Glomerular visceral epithelial cell (primary cell): ENCODE results near the gene SALL2.
"Not testable (repeated sequence)": the region's sequence is repeated elsewhere in the genome, so short reads cannot be mapped to it uniquely, and the experiment has no call there.

ENCODE experiments used
- DNase-seq: peaks from one replicate; pipeline ENCODE4 v3.0.0-alpha.2; 2016; ENCODE audit errors: extremely low spot score

The SALL2 gene

DNA sequence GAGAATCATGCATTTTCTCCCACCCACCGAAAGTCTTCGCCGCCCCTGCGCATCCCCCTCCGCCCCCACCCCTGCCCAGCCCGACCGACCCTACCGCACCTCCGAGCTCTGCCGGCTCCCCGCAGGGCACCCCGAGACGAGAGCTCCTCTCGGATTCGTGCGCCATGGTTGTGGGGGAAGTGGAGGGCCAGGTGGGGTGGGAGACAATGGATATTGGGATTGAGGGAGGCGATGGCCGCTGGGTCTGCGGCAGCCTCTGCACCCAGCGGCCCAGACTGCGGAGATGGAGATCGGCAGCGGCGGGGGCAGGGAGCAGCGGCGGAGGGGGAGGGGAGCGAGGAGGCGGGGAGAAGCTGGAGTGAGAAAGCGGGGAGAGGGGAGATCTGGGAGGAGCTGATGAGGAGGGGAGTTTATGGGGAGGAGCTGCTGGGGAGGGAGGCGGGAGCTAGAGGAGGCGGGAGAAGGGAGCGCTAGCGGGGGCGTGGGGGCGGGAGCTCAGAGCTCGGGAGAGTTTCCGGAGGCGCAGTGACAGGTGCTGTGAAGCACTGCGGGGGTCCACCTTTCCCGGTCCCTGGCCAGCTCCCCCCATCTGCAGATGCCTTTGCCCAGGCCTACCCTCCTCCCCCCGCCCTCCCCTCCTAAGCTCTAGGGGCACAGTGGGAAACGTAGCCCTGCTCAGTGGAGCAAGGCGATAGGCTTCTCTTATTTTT lies at the start of gene SALL2:
Gene SALL2, minus strand, starts transcription at position 385 of the 710 bp plus-strand sequence. Its CDS starts 219 bp downstream, at position 166.
- peak; percentile 82 for DNase-seq

DNA sequence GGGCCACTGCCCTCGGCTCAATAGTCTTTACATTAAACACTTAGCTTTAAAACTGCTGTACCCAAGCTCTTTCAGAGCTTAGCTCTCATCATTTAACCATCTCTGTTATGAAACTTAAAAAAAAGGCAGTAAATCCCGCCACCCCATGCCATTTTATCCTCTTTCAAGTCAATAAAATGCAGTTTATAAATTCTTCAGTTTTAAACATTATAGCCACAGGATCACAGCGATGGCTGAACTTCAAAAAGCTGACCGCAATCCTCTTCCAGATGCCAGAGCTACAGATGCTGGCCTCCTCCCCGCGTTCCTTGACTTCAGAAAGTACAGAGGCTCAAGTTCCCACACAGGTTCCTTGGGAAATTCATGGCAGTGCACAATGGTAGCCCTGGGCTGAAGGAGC lies 49.5 kb upstream of the SALL2 start:
- DNase-seq = no peak

DNA sequence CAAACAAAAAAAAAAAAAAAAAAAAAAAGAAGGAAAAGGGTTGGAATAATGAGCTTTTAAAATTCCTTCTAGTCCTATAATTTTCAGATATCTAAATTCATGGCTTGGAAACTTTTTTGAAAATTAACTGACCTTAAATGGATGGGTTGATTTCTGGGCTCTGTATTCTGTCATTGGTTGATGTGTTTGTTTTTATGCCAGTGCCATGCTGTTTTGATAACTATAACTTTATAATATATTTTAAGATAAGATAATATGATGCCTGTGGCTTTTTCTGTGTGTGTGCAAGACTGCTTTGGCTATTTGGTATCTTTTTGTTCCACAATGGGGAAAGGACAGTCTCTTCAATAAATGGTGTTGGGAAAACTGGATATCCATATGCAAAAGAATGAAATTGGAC lies 46.5 kb upstream of the SALL2 start:
- no peak for DNase-seq

DNA sequence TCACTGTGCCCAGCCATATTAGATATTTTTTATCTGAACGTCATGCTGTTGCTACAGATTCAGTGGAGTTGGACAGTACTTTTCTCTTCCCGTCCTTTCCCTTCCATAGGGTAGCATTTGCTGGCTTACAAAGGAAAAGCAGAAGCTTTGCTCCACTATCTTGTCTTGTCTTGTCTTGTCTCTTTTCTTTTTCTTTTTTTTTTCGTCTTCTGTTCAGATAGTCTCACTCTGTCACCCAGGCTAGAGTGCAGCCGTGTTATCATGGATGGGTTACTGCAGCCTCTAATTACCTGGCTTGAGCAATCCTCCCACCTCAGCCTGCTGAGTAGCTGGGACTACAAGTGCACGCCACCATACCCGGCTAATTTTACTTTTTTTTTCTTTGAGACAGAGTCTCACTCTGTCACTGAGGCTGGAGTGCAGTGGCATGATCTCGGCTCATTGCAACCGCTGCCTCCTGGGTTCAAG lies 32.6 kb upstream of the SALL2 start:
- DNase-seq = no peak

DNA sequence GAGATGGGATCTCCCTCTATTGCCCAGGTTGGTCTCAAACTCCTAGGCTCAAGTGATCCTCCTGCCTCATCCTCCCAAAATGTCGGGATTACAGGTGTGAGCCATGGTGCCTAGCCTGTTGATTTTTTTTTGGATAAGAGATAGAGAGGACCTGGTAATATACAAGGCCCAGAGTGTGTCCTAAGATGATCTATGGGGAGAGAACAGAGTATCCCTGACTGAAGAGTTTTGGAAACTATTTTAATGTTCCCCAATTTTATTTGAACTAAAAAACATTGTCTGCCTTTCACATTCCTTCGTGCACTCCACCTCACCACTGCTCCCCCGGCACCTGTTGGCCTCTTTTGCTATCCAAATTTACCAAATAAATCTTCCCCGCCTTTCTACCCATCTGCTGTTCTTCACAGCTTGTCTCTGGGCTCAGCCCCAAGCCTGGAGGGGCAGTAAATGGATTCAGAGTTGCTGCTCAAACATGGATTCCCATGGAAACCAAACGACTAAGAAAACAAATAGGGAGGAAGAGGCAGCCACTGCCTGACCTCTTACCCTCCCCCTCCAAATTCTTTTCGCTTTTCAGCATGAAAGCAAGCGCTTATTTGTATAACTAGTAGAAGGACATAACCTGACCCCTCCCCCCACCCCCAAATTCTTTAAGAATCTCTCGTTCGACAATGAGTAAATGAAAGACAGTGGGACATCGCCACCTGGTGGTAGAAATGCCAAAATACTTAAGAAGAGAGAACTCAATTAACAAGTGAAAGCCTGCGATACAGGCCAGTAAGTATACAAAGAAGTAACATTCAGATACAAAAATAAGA lies 31.1 kb upstream of the SALL2 start:
- DNase-seq = peak; percentile 85

DNA sequence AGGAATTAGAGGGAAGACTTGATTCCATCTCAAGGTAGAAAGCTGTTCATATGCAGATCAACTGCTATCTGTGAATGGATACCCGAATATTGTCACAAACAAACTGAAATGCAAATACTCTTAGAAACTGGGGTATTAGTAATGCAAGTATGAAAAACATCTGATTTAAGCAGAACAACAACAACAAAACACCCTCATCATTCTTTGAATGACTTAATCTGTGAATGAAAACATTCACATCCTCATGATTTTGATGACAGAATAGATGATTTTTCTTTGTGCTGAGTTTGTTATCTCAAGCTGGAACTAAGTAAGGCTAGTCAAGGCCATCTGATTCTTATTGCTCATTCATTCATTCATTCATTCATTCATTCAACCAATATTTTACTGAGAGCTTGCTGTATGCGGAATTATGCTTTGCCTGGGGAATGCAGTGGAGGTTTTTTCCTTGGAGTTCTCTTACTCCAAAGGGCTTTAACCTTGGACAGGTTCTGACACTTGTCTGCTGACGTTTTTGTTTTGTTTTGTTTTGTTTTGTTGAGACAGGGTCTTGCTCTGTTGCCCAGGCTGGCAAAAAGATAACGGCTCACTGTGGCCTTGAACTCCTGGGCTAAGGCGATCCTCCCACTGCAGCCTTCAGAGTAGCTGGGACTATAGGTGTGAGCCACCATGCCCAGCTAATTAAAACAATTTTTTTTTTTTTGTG lies 30.4 kb upstream of the SALL2 start:
- DNase-seq = no peak

DNA sequence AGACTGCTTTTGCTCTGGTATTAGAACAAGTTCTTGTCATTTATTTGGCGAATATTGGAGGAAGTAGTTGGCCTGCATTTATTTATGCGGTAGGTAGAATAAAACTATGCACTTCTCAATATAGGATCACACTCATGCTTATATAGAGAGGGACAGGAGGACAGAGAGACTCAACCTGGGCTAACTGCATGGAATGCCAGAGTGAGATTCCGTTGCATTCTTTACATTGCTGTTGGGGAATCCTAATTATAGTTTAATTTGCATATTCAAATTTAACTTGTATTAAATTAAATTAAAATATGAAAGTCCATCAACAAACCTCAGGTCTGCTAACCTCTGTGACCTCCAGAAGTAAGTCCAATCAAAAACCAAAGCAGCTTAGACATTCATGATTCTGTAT lies 27.1 kb upstream of the SALL2 start:
- no peak for DNase-seq

DNA sequence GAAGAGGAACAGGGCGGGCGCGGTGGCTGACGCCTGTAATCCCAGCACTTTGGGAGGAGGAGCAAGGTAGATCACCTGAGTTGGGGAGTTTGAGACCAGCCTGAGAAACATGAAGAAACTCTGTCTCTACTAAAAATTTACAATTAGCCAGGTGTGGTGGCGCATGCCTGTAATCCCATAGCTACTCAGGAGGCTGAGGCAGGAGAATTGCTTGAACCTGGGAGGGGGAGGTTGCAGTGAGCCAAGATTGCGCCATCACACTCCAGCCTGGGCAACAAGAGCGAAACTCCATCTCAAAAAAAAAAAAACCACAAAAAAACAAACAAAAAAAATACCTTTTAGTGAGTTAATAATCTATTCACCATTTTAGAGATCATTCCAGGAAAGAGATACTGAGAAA lies 18.4 kb upstream of the SALL2 start:
- DNase-seq = not testable (repeated sequence)

DNA sequence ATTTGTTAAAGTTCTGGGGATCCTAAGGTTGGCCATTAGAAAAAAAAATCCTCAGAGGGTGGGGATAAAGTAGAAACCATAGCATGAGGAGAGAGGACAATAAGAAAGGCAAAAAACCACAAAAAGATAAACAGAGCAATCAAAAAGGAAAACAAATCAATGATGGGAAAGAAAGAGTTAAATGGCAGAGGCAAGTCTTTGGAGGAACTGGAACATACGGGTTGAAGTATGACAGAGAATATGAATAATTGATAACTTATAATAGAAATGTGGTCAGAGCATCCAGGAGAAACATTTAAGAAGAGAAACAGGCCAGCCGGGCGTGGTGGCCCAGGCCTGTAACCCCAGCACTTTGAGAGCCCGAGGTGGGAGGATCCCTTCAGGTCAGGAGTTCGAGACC lies 17.8 kb upstream of the SALL2 start:
- DNase-seq = no peak

DNA sequence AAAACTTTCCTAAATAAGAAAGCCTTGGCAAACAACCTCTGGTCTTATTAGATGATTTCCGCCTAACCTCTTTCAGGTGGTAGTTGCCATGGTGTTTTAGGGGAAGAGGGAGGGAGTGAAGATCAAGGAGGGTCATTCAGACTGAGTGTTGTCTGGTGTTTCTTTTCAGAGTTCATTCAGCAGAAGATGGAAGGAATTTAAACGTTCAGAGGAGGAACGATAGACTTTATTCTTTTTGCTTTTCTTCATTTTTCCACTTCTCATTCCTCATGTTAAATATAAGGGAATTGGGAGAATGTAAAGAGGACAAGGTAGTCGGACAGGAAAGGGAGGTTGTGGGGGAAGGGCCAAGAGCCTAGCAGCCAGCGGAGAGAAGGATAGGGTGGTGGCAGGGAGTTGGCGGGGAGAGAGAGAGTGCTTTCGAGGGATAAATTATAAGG lies 17.4 kb upstream of the SALL2 start:
- no peak for DNase-seq

DNA sequence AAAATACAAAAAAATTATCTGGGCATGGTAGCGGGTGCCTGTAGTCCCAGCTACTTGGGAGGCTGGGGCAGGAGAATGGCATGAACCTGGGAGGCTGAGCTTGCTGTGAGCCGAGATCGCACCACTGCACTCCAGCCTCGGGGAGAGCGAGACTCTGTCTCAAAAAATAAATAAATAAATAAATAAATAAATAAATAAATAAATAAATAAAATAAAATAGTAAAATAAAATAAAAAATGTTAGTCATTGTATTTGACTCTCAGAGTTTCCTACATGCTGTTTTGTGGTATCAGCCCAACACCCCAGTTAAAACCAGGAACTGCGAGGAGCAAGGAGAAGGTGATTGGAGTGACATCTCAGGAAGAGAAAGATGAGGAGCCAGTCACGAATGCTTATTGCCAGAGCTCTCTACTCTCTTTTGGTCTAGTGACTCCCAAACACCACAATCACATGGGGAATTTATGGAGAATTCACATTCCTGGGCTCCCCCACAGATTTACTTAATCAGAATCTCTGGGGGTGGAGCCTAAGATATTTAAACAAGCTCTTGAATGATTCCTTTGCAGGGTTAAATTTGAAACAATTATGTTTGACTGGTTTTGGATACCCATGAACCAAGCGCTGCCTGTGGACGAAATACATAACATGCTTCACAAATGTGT lies 15.4 kb upstream of the SALL2 start:
- DNase-seq = no peak

DNA sequence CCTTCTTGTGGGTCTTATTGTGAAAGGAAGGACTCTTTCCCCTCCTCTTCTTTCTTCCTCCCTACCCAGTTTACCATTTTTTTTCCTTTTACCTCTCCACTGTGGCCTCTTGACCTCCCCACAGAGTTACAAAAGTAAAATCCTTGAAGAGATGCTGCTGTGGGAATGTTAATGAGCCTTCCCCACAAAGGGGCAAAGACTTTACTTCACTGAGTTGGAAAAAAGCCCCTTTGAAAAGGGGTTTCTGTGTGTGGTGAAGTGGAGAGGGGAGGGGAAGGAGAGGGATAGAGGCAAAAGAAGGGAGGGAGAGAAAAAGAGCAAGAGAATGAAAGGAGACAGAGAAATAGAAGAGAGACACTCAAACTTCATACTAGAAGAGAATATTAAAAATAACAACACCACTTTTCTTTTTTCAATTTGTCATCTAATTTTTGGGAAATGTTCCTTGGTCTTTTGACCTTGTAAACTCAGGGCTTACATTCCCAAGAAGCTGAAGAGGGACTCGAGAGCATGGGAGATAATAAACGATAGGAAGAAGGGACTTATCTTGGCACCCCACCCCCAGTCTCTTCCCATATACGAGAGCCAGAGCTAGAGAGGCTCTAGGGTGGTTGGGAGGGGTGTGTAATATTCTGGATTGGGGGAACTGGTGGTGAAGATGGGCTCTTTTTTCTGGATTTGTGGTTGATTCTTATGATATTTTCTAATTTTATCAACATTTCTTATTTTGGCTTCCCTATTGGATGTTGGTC lies 13.2 kb upstream of the SALL2 start:
- no peak for DNase-seq

DNA sequence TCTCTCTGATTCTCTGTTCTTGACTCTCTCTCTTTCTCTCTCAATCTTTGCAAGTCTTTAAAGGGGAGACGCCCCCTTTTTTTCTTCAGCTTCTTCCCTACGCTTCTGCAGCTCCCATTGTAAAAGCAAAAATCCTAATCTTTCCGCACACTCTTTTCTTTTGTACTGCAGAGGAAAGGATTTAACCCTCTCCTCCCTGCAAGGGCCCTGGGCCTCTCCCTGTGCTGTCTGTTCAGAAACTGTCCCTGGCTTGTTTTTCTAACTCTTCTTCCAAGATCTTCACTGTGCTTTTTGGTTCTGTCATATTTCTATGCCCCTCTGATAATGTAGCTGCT lies 10.9 kb upstream of the SALL2 start:
- no peak for DNase-seq

DNA sequence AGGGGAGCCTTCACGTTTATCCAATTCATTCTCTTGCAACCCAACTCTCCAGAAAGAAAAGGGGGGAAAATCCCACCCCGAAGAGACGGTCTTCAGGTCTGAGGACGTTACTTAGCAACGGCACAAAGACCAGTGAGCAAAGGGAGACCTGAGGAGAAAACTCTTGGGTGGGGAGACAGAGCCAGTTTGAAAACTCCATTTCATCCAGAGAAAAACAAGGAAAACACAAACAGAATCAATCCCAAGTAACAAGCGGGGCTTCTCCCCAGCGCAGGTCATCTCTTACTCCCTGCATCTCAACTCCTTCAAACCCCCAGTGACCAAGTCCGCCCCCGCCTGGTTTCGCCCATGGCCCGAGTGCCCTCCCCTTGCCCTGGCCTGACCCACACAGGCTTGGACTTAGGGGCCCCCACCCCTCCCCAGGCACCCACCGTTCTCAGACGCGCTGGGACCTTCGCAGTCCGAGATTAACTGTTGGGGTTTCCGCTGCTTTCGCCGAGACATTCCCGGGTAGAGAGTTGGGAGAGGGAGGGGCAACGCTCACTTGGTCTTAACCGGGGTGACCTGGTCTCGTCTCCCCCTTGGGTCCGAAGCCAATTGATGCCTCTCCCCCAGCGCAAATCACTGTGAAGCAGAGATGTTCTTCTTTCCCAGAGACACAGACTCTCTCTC lies 10.4 kb upstream of the SALL2 start:
- no peak for DNase-seq

DNA sequence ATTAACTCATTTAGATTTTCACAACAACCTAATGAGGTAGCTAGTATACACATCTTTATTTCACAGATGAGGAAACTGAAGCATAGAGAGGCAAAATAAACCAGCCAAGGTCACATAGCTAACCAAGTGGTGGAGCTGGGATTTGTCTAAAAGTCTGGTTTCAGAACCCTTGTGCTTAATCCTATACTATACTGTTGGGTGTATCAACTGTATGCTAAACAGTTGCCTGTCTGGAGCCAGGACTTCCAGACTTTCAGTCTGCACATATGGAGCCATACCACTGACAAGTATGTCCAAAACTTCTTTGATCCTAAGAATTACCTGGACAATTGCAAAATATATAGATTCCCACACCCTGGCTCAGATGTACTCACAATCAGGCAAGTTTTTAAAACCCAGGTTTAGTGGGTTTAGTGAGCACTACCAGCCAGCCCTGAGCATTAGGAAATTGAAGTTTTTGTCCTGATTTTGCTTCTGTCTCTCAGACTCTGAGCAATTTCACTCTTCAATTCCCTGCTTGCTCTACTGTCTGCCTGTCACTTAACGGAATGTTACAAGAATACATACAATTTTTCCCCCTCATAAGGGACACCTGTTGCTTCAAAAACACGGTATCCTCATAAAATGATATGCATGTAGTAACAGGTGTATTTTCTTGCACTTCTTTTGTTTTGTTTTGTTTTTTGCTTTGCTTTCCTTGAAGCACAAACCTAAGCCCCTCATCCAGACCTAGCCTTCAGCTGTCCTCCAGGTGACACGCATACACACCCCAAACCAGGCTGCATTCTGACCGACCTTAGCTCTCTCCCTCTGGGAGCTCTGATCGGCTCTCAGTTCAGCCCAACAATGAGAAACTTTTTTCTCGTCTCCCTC lies 9.6 kb upstream of the SALL2 start:
- no peak for DNase-seq

DNA sequence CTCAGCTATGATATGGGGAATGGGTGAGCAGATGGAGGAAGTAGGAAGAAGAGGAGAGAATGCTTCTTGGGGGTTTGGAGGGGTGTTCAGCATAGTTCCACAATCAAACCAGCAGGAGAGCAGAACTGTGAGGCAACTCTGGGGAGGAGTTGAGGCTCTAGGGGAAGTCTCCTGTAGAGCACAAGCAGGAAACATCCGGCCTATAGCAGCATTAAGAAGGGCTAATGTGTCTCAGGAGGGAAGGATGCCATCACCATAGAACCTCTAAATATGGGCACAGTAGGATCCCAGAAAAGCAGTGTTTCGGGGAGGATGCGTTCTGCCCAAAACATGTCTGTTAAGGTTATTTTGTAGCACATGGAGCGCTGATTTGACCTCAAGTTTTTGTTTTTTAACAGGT lies 8.4 kb upstream of the SALL2 start:
- DNase-seq = no peak

DNA sequence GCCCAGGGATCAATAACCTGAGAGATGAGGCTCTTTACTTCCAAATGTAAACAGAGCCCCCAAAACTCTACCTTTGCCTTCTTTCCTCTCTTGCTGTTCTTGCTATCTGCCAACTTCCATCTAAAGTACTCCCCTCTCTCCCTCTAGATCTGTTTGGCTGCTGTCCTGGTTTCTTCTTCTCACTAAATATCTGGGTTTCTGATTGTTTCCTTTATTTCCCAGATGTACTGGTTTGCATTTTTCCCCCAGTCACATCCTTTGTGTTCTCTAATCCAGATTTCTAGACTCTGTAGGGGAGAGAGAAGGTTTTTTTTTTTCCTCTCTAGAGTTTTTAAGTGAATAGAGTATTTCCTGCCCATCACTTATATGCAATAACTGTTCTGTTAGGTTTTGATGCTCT lies 7.1 kb upstream of the SALL2 start:
- no peak for DNase-seq

DNA sequence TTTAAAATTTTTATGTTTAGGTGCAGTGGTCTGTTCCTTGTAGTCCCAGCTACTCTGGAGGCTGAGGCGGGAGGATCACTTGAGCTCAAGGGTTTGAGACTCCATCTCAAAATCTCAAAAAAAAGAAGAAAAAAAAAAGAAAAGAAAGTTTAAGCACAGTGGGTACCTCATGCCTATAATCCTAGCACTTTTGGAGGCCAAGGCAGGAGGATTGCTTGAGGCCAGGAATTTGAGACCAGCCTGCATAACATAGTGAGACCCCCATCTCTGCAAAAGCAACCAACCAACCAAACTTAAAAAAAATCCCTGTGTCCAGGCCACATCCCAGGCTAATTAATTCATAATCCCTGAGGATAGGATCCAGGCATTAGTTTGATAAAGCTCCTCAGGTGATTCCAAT lies 3.4 kb upstream of the SALL2 start:
- no peak for DNase-seq

DNA sequence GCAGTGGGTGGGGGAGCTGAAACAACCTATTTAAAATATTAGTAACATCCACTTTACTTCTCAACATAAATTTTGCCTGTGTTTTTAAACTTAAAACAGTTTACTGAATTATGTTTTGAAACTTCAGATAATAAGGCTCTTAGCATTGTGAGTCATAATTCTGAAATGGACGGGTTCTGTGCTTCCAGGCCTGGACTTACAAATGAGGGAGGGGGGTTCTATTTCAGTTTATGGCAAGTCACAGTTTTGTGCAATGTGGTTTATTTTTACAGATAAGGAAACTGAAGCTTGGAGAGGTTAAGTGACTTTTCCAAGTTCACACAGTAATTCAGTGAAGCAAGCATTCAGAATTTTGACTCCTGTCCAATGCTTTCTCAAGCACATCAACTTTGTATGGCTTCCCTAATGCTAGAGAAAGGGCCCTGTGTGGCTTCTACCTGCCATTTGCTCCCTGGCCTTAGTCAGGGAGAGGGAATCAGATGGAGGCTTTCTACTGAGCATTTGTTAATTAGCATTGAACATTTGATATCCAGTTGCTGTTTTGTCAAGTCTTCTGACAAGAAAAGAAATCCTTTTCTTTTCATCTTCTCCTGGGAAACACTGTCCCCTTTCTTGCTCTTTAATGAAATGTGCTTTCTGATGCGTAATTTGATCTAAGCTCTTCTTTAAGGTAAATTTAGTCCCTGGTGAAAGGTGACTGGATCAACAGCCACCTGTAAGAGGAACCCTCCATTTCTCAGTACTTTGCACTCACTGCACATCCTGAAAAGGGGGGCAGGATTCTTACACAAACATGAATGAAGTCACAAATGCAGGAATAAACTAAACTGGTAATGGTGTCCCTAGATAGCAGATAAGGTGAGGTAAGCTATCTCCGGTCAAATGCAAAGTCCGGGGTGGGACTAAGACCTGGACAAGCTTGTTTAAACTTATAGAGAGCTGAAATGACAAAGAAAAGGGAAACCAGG lies 2.5 kb upstream of the SALL2 start:
- DNase-seq = no peak
